ENCODE results near the gene SPTBN1. TPM values are rescaled to one million over a fixed set of nuclear protein-coding genes. Genes with fewer than 3 reads are reported as not detected.

Gene SPTBN1
- total RNA-seq, 1 experiment from 2014 or later: 146 TPM

- no peaks in the 10 kb centered on the region for H3K27me3 ChIP-seq (replicated peaks; ENCODE audit: insufficient read depth, low read depth, low read length, poor library complexity)
- H3K36me3 ChIP-seq (ENCODE audit: insufficient read depth, low read length, poor library complexity, severe bottlenecking): no peaks in the 10 kb centered on the region
- H3K4me1 ChIP-seq (ENCODE audit: insufficient read depth, low read length, poor library complexity, severe bottlenecking): no peaks in the 10 kb centered on the region
- no peak for DNase-seq (ENCODE audit: low spot score)
- no peak for TF ChIP-seq CTCF (conservative IDR thresholded peaks at IDR 0.05; ENCODE audit: low read depth, low read length)
- TF ChIP-seq EZH2 (IDR thresholded peaks at IDR 0.05; ENCODE audit: borderline replicate concordance, low read depth, low read length, poor library complexity, severe bottlenecking): no peak
- no peak overlapping the region for H3K4me3 ChIP-seq (ENCODE audit: low read depth, low read length, poor library complexity, severe bottlenecking)
- no TSS peak for BruUV-seq (replicated peaks)
- no peak overlapping the region for H3K27ac ChIP-seq (ENCODE audit: low read depth, low read length, poor library complexity, severe bottlenecking)
- intact Hi-C loops (cut with micrococcal nuclease; ENCODE audit: unreplicated experiment): no loop called here
- no peaks in the 10 kb centered on the region for H3K9me3 ChIP-seq (ENCODE audit: low read depth, low read length, poor library complexity, severe bottlenecking)
- CTCF ChIA-PET: no interaction called here
- POLR2A ChIA-PET (ENCODE audit: low non-redundant PET): no interaction called here
Observed at GRCh38 chr2:54440050-54440449, 16.1 kb upstream of the SPTBN1 start.

GRCh38 chr2:54444503-54444902 lies 11.6 kb upstream of the SPTBN1 start:
- DNase-seq (ENCODE audit: low spot score): no peak
- no TSS peak for BruUV-seq (replicated peaks)
- Histone ChIP-seq H3K9me3 (ENCODE audit: low read depth, low read length, poor library complexity, severe bottlenecking) (no peaks in the 10 kb centered on the region), H3K4me3 (ENCODE audit: low read depth, low read length, poor library complexity, severe bottlenecking) (no peak overlapping the region), H3K4me1 (ENCODE audit: insufficient read depth, low read length, poor library complexity, severe bottlenecking) (no peaks in the 10 kb centered on the region), H3K27ac (ENCODE audit: low read depth, low read length, poor library complexity, severe bottlenecking) (no peak overlapping the region), H3K27me3 (replicated peaks; ENCODE audit: insufficient read depth, low read depth, low read length, poor library complexity) (no peaks in the 10 kb centered on the region), H3K36me3 (ENCODE audit: insufficient read depth, low read length, poor library complexity, severe bottlenecking) (no peaks in the 10 kb centered on the region)
- TF ChIP-seq CTCF (conservative IDR thresholded peaks at IDR 0.05; ENCODE audit: low read depth, low read length): no peak
- no peak for TF ChIP-seq EZH2 (IDR thresholded peaks at IDR 0.05; ENCODE audit: borderline replicate concordance, low read depth, low read length, poor library complexity, severe bottlenecking)
- ChIA-PET CTCF (no interaction called here), POLR2A (ENCODE audit: low non-redundant PET) (no interaction called here)
- intact Hi-C loops (cut with micrococcal nuclease; ENCODE audit: unreplicated experiment): no loop called here

GRCh38 chr2:54446122-54446521 lies 10.0 kb upstream of the SPTBN1 start:
- no peaks in the 10 kb centered on the region for H3K4me1 ChIP-seq (ENCODE audit: insufficient read depth, low read length, poor library complexity, severe bottlenecking)
- TF ChIP-seq CTCF (conservative IDR thresholded peaks at IDR 0.05; ENCODE audit: low read depth, low read length) (no peak), EZH2 (IDR thresholded peaks at IDR 0.05; ENCODE audit: borderline replicate concordance, low read depth, low read length, poor library complexity, severe bottlenecking) (no peak)
- CTCF ChIA-PET: no interaction called here
- H3K9me3 ChIP-seq (ENCODE audit: low read depth, low read length, poor library complexity, severe bottlenecking): no peaks in the 10 kb centered on the region
- no peak for DNase-seq (ENCODE audit: low spot score)
- no TSS peak for BruUV-seq (replicated peaks)
- no peak overlapping the region for H3K4me3 ChIP-seq (ENCODE audit: low read depth, low read length, poor library complexity, severe bottlenecking)
- intact Hi-C loops (cut with micrococcal nuclease; ENCODE audit: unreplicated experiment): no loop called here
- no peaks in the 10 kb centered on the region for H3K36me3 ChIP-seq (ENCODE audit: insufficient read depth, low read length, poor library complexity, severe bottlenecking)
- no peaks in the 10 kb centered on the region for H3K27me3 ChIP-seq (replicated peaks; ENCODE audit: insufficient read depth, low read depth, low read length, poor library complexity)
- no peak overlapping the region for H3K27ac ChIP-seq (ENCODE audit: low read depth, low read length, poor library complexity, severe bottlenecking)
- POLR2A ChIA-PET (ENCODE audit: low non-redundant PET): no interaction called here

Measured in A673 (cell line).